HCT116 (cell line): Measurements from ENCODE around the gene GMPPA. TPM values are rescaled to one million over a fixed set of nuclear protein-coding genes. Genes with fewer than 3 reads are reported as not detected.

Source experiments
- ATAC-seq: fragments of 200-7000 bp; cut with Tn5 transposase; 2 replicates; pipeline ENCODE4 v1.9.1; 2020; ENCODE audit warnings: mild to moderate bottlenecking, moderate library complexity
- BruUV-seq: library from RNA; stranded (reverse); fragments of 400-500 nt; replicated peaks from 2 replicates; lab custom pipeline; 2021; lab: Mats Ljungman, UMichigan
- CTCF ChIA-PET: fragments of 300-600 bp; sonication (Branson Sonifier 250); formaldehyde crosslinking; loops from one replicate; lab custom pipeline; 2021; ENCODE audit warnings: antibody characterized with exemption; lab: Charles Lee
- POLR2A ChIA-PET: fragments of 300-600, 350-600 bp; sonication (Branson Sonifier 250); formaldehyde crosslinking; loops from one replicate; lab custom pipeline; 2021; ENCODE audit warnings: antibody characterized with exemption; lab: Charles Lee
- RAD21 ChIA-PET, 2 experiments: fragments of 300-600 bp; sonication (Branson Sonifier 250); formaldehyde crosslinking; loops; one replicate each; lab custom pipeline; 2023; ENCODE audit warnings: low total read pairs in 2 of 2; ENCODE audit not compliant: uncharacterized antibody in 2 of 2, unreplicated experiment in 2 of 2, low non-redundant PET in 1 of 2; lab: Charles Lee
- DNase-seq: peaks from one replicate; pipeline ENCODE4 v3.0.0-alpha.2; 2010; ENCODE audit warnings: low read depth, low spot score
- H2AFZ ChIP-seq: fragments of 200-600 bp; shearing (Covaris generic), sonication (generic); 2 replicates; pipeline ENCODE4 v1.6.1; 2017; ENCODE audit warnings: low read depth, mixed run types, mixed read lengths, antibody characterized with exemption, low read length; ENCODE audit not compliant: poor library complexity, severe bottlenecking
- H3K27ac ChIP-seq: 2 replicates; pipeline ENCODE4 v1.5.1; 2012; ENCODE audit warnings: low read depth, low read length
- H3K27me3 ChIP-seq: fragments of 200-600 bp; sonication (generic); 2 replicates; pipeline ENCODE4 v1.6.1; 2016; ENCODE audit warnings: mixed run types, low read length, mixed read lengths; ENCODE audit not compliant: insufficient read depth
- H3K36me3 ChIP-seq, 2 experiments: fragments of 200-500 bp in 1 of 2; fragments of 200-600 bp in 1 of 2; sonication (Bioruptor generic) in 1 of 2; sonication (generic) in 1 of 2; 2 replicates each; pipeline versions ENCODE4 v1.5.1 to v1.6.1; 2014 to 2016; ENCODE audit warnings: low read length in 2 of 2, inconsistent platforms in 1 of 2, mixed read lengths in 1 of 2, mixed run types in 1 of 2; ENCODE audit not compliant: insufficient read depth in 2 of 2, control insufficient read depth in 1 of 2
- H3K4me1 ChIP-seq, 2 experiments: fragments of 200-600 bp in 1 of 2; sonication (generic) in 1 of 2; 2 replicates each; pipeline versions ENCODE4 v1.5.1 to v1.6.1; 2012 to 2017; ENCODE audit warnings: low read length in 2 of 2, inconsistent platforms in 1 of 2, mild to moderate bottlenecking in 1 of 2, mixed read lengths in 1 of 2, mixed run types in 1 of 2, moderate library complexity in 1 of 2; ENCODE audit not compliant: insufficient read depth in 2 of 2, control insufficient read depth in 1 of 2
- H3K4me2 ChIP-seq: fragments of 200-600 bp; sonication (generic); 2 replicates; pipeline ENCODE4 v1.6.1; 2017; ENCODE audit warnings: mixed run types, low read length, mixed read lengths
- H3K4me3 ChIP-seq, 2 experiments: fragments of 200-600 bp in 1 of 2; sonication (generic) in 1 of 2; replicated peaks in 1 of 2; 2 replicates each; pipeline ENCODE4 v1.5.1; 2011 to 2016; ENCODE audit warnings: low read length in 2 of 2, control low read depth in 1 of 2, low read depth in 1 of 2, mild to moderate bottlenecking in 1 of 2, mixed read lengths in 1 of 2, mixed run types in 1 of 2
- H3K79me2 ChIP-seq: fragments of 200-600 bp; sonication (generic); 2 replicates; pipeline ENCODE4 v1.6.1; 2017; ENCODE audit warnings: mild to moderate bottlenecking, mixed run types, low read length, moderate library complexity, mixed read lengths; ENCODE audit not compliant: insufficient read depth
- H3K9ac ChIP-seq: fragments of 200-600 bp; sonication (generic); 2 replicates; pipeline ENCODE4 v1.6.1; 2016; ENCODE audit warnings: low read length, mixed read lengths
- H3K9me2 ChIP-seq: fragments of 200-600 bp; sonication (generic), shearing (Covaris generic); 2 replicates; pipeline ENCODE4 v1.6.1; 2017; ENCODE audit warnings: mixed run types, mild to moderate bottlenecking, moderate library complexity; ENCODE audit not compliant: insufficient read depth
- H3K9me3 ChIP-seq, 2 experiments: fragments of 200-500 bp in 1 of 2; fragments of 200-600 bp in 1 of 2; sonication (Bioruptor generic) in 1 of 2; sonication (generic) in 1 of 2; 2 replicates each; pipeline ENCODE4 v1.6.1; 2014 to 2017; ENCODE audit warnings: low read length in 2 of 2, mixed read lengths in 2 of 2, inconsistent platforms in 1 of 2, low read depth in 1 of 2, mild to moderate bottlenecking in 1 of 2, mixed run types in 1 of 2, moderate library complexity in 1 of 2; ENCODE audit not compliant: control insufficient read depth in 1 of 2, insufficient read depth in 1 of 2
- H4K20me1 ChIP-seq: fragments of 200-600 bp; sonication (generic), shearing (Covaris generic); 2 replicates; pipeline ENCODE4 v1.6.1; 2017; ENCODE audit warnings: mixed run types, mild to moderate bottlenecking, moderate library complexity; ENCODE audit not compliant: insufficient read depth
- ATF3 ChIP-seq: IDR thresholded peaks from 2 replicates; pipeline ENCODE4 v1.6.1; 2012
- CEBPB ChIP-seq: IDR thresholded peaks from 2 replicates; pipeline ENCODE4 v1.6.1; 2012; ENCODE audit warnings: low read depth
- CTCF ChIP-seq, 3 experiments: fragments of 200-600 bp in 1 of 3; sonication (generic) in 1 of 3; IDR thresholded peaks in 2 of 3; conservative IDR thresholded peaks in 1 of 3; 2 replicates each; pipeline ENCODE4 v1.5.1; 2012 to 2017; ENCODE audit warnings: low read depth in 2 of 3, low read length in 2 of 3, antibody characterized with exemption in 1 of 3, borderline replicate concordance in 1 of 3, control low read depth in 1 of 3, mild to moderate bottlenecking in 1 of 3, mixed read lengths in 1 of 3, mixed run types in 1 of 3, moderate library complexity in 1 of 3; ENCODE audit not compliant: insufficient read depth in 1 of 3
- EGR1 ChIP-seq: IDR thresholded peaks from 2 replicates; pipeline ENCODE4 v1.6.1; 2012; ENCODE audit warnings: low read depth
- ELF1 ChIP-seq: IDR thresholded peaks from 2 replicates; pipeline ENCODE4 v1.6.1; 2012; ENCODE audit warnings: low read depth, borderline replicate concordance
- EZH2 ChIP-seq: fragments of 200-600 bp; sonication (generic); IDR thresholded peaks from 2 replicates; pipeline ENCODE4 v1.6.1; 2017; ENCODE audit warnings: antibody characterized with exemption, mixed run types
- EZH2phosphoT487 ChIP-seq: fragments of 200-600 bp; IDR thresholded peaks from 2 replicates; pipeline ENCODE4 v1.6.1; 2018; ENCODE audit warnings: antibody characterized with exemption, borderline replicate concordance
- FOSL1 ChIP-seq: IDR thresholded peaks from 2 replicates; pipeline ENCODE4 v1.6.1; 2012; ENCODE audit warnings: low read depth
- POLR2AphosphoS5 ChIP-seq: IDR thresholded peaks from 2 replicates; pipeline ENCODE4 v1.6.1; 2011; ENCODE audit warnings: mild to moderate bottlenecking, low read depth, low read length, moderate library complexity
- RAD21 ChIP-seq: IDR thresholded peaks from 2 replicates; pipeline ENCODE4 v1.6.1; 2012; ENCODE audit warnings: low read depth, mild to moderate bottlenecking
- REST ChIP-seq: IDR thresholded peaks from 2 replicates; pipeline ENCODE4 v1.6.1; 2012; ENCODE audit warnings: low read depth
- SIN3A ChIP-seq: IDR thresholded peaks from 2 replicates; pipeline ENCODE4 v1.6.1; 2012; ENCODE audit warnings: low read depth
- SP1 ChIP-seq: IDR thresholded peaks from 2 replicates; pipeline ENCODE4 v1.6.1; 2012; ENCODE audit warnings: low read depth
- SRF ChIP-seq: IDR thresholded peaks from 2 replicates; pipeline ENCODE4 v1.6.1; 2012; ENCODE audit warnings: low read depth
- TCF7L2 ChIP-seq: IDR thresholded peaks from 2 replicates; pipeline ENCODE4 v1.7.0; 2011; ENCODE audit warnings: borderline replicate concordance, inconsistent platforms; ENCODE audit not compliant: insufficient read depth, insufficient read length; ENCODE audit errors: extremely low read depth
- YY1 ChIP-seq: IDR thresholded peaks from 2 replicates; pipeline ENCODE4 v1.6.1; 2011; ENCODE audit warnings: low read length, low read depth, moderate library complexity, mild to moderate bottlenecking; ENCODE audit not compliant: insufficient replicate concordance; ENCODE audit errors: extremely low read depth
- ZFX ChIP-seq: fragments of 450-650 bp; IDR thresholded peaks from 2 replicates; pipeline ENCODE4 v1.6.1; 2017
- intact Hi-C: fragments of 100-400 bp; cut with micrococcal nuclease; formaldehyde crosslinking; loops from 2 replicates; pipeline ENCODE4 v1.10.0; 2022
- total RNA-seq: library from RNA; stranded (reverse); gene quantifications from one replicate; pipeline ENCODE4 v1.2.1, GENCODE V29; 2021; ENCODE audit not compliant: unreplicated experiment
- TF ChIP-seq, protein P1 (sequence below): IDR thresholded peaks from 2 replicates; pipeline ENCODE4 v1.6.1; 2012
- TF ChIP-seq, protein P2 (sequence below): IDR thresholded peaks from 2 replicates; pipeline ENCODE4 v1.6.1; 2011; ENCODE audit warnings: mild to moderate bottlenecking, low read length, moderate library complexity; ENCODE audit not compliant: insufficient replicate concordance; ENCODE audit errors: extremely low read depth

The GMPPA gene
- total RNA-seq, 1 experiment from 2014 or later, result 71.8 TPM

- CTCF ChIA-PET, result no interaction called here
- no peaks in the 10 kb centered on the region for H3K27me3 ChIP-seq
- POLR2A ChIA-PET, result no interaction called here
- ATAC-seq (no peak), DNase-seq (no peak)
- H4K20me1 ChIP-seq, result no peaks in the 10 kb centered on the region
- H3K9me3 ChIP-seq, result no peaks in the 10 kb centered on the region
- H3K9ac ChIP-seq, result no peak overlapping the region
- no TSS peak for BruUV-seq
- no peak overlapping the region for H3K27ac ChIP-seq
- no peaks in the 10 kb centered on the region for H3K9me2 ChIP-seq
- RAD21 ChIA-PET, result no interaction called here
- no peaks in the 10 kb centered on the region for H3K79me2 ChIP-seq
- no peaks in the 10 kb centered on the region; a peak in 1 of 4 replicates for H3K36me3 ChIP-seq
- no peak overlapping the region for H3K4me2 ChIP-seq
- H3K4me1 ChIP-seq, result peaks cover 0 to 5% of the 10 kb centered on the region in 2 experiments; a peak in 1 of 4 replicates
- no peak overlapping the region for H2AFZ ChIP-seq
- no peak overlapping the region for H3K4me3 ChIP-seq
- intact Hi-C loops, result no loop called here
- TF ChIP-seq CTCF (IDR thresholded peaks at IDR 0.05 in 2 of 3, conservative IDR thresholded peaks at IDR 0.05 in 1 of 3; ENCODE audit: borderline replicate concordance in 1 of 3, insufficient read depth in 1 of 3, low read depth in 2 of 3, low read length in 2 of 3) (no peak), ZFX (no peak), EZH2 (no peak), EGR1 (no peak), REST (no peak), SP1 (no peak), ATF3 (no peak), ELF1 (no peak), TCF7L2 (no peak), YY1 (no peak), POLR2AphosphoS5 (no peak), FOSL1 (no peak), EZH2phosphoT487 (no peak), CEBPB (no peak), SIN3A (no peak), SRF (no peak), RAD21 (no peak)
- TF ChIP-seq, protein P1, sequence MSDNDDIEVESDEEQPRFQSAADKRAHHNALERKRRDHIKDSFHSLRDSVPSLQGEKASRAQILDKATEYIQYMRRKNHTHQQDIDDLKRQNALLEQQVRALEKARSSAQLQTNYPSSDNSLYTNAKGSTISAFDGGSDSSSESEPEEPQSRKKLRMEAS, result no peak
- TF ChIP-seq, protein P2, sequence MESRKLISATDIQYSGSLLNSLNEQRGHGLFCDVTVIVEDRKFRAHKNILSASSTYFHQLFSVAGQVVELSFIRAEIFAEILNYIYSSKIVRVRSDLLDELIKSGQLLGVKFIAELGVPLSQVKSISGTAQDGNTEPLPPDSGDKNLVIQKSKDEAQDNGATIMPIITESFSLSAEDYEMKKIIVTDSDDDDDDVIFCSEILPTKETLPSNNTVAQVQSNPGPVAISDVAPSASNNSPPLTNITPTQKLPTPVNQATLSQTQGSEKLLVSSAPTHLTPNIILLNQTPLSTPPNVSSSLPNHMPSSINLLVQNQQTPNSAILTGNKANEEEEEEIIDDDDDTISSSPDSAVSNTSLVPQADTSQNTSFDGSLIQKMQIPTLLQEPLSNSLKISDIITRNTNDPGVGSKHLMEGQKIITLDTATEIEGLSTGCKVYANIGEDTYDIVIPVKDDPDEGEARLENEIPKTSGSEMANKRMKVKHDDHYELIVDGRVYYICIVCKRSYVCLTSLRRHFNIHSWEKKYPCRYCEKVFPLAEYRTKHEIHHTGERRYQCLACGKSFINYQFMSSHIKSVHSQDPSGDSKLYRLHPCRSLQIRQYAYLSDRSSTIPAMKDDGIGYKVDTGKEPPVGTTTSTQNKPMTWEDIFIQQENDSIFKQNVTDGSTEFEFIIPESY, result no peak
Observed at GRCh38 chr2:219483451-219484342, 15.0 kb upstream of the GMPPA start.
